Uterus (tissue), 4 donors: ENCODE results near the gene CEP112. TPM values are rescaled to one million over a fixed set of nuclear protein-coding genes. Genes with fewer than 3 reads are reported as not detected.

Experiments used
- DNase-seq, 2 donors: peaks; one replicate each; pipeline ENCODE4 v3.0.0-alpha.2; 2019 to 2020
- H3K27ac ChIP-seq, 2 donors: fragments of 200-600 bp; sonication (generic); 1 replicate in 1 of 2; 2 replicates in 1 of 2; pipeline ENCODE4 v1.5.1; 2016 to 2018
- H3K27me3 ChIP-seq, 2 donors: fragments of 200-600 bp; sonication (generic); one replicate each; pipeline ENCODE4 v1.5.1; 2018 to 2019; ENCODE audit warnings: control low read depth in 1 of 2
- H3K36me3 ChIP-seq, 2 donors: fragments of 200-600 bp; sonication (generic); one replicate each; pipeline ENCODE4 v1.5.1; 2019; ENCODE audit warnings: control low read depth in 1 of 2
- H3K4me1 ChIP-seq, 2 donors: fragments of 200-600 bp; sonication (generic); one replicate each; pipeline ENCODE4 v1.5.1; 2018 to 2019; ENCODE audit warnings: control low read depth in 1 of 2
- H3K4me3 ChIP-seq, 2 donors: fragments of 200-600 bp; sonication (generic); 1 replicate in 1 of 2; 2 replicates in 1 of 2; pipeline ENCODE4 v1.5.1; 2018 to 2019; ENCODE audit warnings: mild to moderate bottlenecking in 1 of 2
- H3K9me3 ChIP-seq, 2 donors: fragments of 200-600 bp; sonication (generic); one replicate each; pipeline ENCODE4 v1.5.1; 2019; ENCODE audit warnings: control low read depth in 1 of 2
- CTCF ChIP-seq, 4 experiments: fragments of 200-600 bp in 2 of 4; fragments of 450-650 bp in 2 of 4; sonication (generic) in 2 of 4; IDR thresholded peaks; one replicate each; pipeline ENCODE4 v1.5.1; 2016 to 2019; ENCODE audit warnings: antibody characterized with exemption in 4 of 4, mild to moderate bottlenecking in 2 of 4, moderate library complexity in 1 of 4
- POLR2A ChIP-seq, 2 donors: fragments of 450-650 bp; IDR thresholded peaks; one replicate each; pipeline ENCODE4 v1.6.1; 2016; ENCODE audit warnings: antibody characterized with exemption in 2 of 2, mild to moderate bottlenecking in 1 of 2, moderate library complexity in 1 of 2
- intact Hi-C: fragments of 100-400 bp; cut with DNase I; formaldehyde crosslinking; loops from one replicate; pipeline ENCODE4 v1.15.1; 2023; ENCODE audit warnings: low total_unique reads
- total RNA-seq, 4 donors: library from RNA; depleted of rRNA in 3 of 4; stranded (reverse); fragments of >200 nt in 3 of 4; gene quantifications; one replicate each; pipeline versions ENCODE4 v1.1.0 to v1.2.4, GENCODE V29; 2014 to 2023
- donor health status: DM: yes; HTN: yes; CAD: no.

Gene CEP112
- total RNA-seq, 4 donors from 2014 or later: 36.6 to 96.5 (median 52.4) TPM

DNA sequence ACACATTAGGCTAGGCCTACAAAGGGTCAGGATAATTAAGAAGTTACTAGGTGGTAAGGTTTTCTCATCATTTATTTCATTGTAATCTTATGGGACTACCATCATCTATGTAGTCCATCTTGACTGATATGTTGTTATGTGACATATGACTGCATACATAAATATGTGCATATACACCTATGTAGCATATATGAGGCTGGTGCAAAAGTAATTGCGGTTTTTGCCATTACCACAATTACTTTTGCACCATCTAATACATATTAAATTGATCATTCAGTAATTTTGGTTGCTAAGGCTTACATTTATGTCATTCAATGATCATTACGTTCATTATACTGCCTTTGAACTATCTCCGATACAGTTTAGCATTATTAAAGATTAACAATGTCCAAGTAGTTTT is 462.7 kb downstream of the CEP112 start:
- H3K27me3 ChIP-seq: no peaks in the 10 kb centered on the region
- no peak for DNase-seq
- intact Hi-C loops: no loop called here
- TF ChIP-seq CTCF (IDR thresholded peaks at IDR 0.05): no peak
- no peak overlapping the region for H3K27ac ChIP-seq
- H3K9me3 ChIP-seq: peaks cover 0 to 4% of the 10 kb centered on the region in 2 donors
- H3K4me3 ChIP-seq: no peak overlapping the region
- H3K36me3 ChIP-seq: no peaks in the 10 kb centered on the region
- H3K4me1 ChIP-seq: peaks cover 0 to 4% of the 10 kb centered on the region in 2 donors

DNA sequence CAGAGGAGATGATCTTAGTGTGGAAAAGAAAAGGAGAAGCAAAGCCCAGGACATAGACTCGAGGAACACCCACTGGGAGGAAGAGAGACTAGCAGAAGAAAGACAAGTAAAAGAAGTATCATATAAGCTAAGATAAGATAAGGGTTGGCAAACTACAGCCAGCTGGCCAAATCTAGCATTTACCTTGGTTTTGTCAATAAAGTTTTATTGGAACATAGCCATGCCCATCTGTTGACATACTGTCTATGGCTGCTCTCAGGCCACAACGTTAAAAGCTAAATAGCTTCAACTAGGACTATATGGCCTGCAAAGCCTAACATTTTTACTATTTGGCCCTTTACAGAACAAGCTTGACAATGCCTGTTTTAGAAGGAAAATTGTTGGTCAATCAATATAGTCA is 464.1 kb downstream of the CEP112 start:
- no peak for DNase-seq

DNA sequence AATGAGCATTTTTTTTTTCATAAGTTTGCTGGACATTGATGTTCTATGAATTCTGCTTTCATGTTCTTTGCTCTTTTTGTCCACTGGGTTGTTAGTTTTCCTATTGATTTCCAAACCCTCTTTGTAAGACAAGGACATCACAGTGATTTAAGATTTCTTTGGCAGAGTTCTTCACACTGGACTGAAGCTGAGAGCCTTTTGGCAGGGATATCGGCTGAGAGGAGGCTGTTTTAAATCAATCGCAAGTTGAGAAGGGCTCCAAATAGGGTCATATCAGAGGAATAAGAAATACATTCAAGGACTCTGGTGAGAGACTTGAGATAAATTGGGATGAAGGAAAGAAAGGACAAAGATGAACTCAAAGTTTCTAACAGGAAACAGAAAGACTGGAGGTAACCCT is 464.7 kb downstream of the CEP112 start:
- intact Hi-C loops: no loop called here
- Histone ChIP-seq H3K4me3 (no peak overlapping the region), H3K27me3 (no peaks in the 10 kb centered on the region), H3K4me1 (peaks cover 0 to 11% of the 10 kb centered on the region in 2 donors), H3K27ac (peak overlapping the region in 1 of 2 donors; percentile 48), H3K36me3 (no peaks in the 10 kb centered on the region), H3K9me3 (peaks cover 0 to 4% of the 10 kb centered on the region in 2 donors)
- no peak for DNase-seq
- no peak for TF ChIP-seq POLR2A (IDR thresholded peaks at IDR 0.05)
- no peak for TF ChIP-seq CTCF (IDR thresholded peaks at IDR 0.05)

More for the DNA sequence above, 464.1 kb downstream of the CEP112 start:
- H3K9me3 ChIP-seq: peaks cover 0 to 4% of the 10 kb centered on the region in 2 donors
- peak overlapping the region in 1 of 2 donors; percentile 48 for H3K27ac ChIP-seq
- H3K4me1 ChIP-seq: peaks cover 0 to 11% of the 10 kb centered on the region in 2 donors
- no peaks in the 10 kb centered on the region for H3K27me3 ChIP-seq
- TF ChIP-seq CTCF (IDR thresholded peaks at IDR 0.05) (no peak), POLR2A (IDR thresholded peaks at IDR 0.05) (no peak)
- intact Hi-C loops: no loop called here
- H3K4me3 ChIP-seq: no peak overlapping the region
- H3K36me3 ChIP-seq: no peaks in the 10 kb centered on the region

DNA sequence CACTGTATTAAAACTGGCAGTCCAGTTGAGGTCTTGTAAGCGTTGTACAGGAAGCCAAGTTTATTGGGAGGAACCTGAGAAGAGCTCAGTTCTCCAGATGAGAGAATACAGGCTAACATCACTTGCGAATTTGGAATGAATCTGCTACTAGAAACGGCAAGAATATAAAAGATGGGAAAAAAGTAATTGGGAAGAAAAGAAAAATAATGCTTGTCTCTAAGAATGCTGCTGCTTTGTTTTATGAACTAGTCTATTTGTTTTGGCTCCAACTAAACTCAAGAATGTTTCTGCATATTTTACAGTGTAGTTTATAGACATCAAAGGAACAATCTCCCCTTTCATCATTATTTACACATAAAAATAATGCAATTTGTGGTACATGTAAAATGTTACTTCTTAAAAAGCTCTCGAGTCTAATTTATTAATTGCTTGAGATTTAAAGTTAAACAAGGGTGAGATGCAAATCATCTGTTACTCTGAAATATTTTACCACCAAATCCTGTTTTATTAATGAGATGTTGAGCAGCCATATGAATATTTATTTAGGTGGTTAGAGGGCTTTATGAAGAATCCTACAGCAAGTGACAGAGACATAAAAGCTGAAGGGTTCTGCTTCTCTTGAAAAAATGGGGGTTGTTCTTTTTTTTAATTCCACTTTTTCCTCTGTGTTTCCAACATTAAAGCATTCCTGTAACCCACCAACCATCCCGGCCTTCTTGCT is 468.3 kb downstream of the CEP112 start:
- Histone ChIP-seq H3K9me3 (no peaks in the 10 kb centered on the region), H3K27ac (peak overlapping the region; percentile 60 to 74), H3K27me3 (no peaks in the 10 kb centered on the region), H3K36me3 (no peaks in the 10 kb centered on the region), H3K4me3 (no peak overlapping the region), H3K4me1 (peaks cover 0 to 11% of the 10 kb centered on the region in 2 donors)
- intact Hi-C loops: no loop called here
- DNase-seq: no peak
- no peak for TF ChIP-seq CTCF (IDR thresholded peaks at IDR 0.05)
- TF ChIP-seq POLR2A (IDR thresholded peaks at IDR 0.05): no peak

GRCh38 chr17:65718601-65719000 is 473.3 kb downstream of the CEP112 start:
- no peak for DNase-seq
- intact Hi-C loops: no loop called here
- Histone ChIP-seq H3K4me1 (peaks cover 0 to under 1% of the 10 kb centered on the region in 2 donors), H3K4me3 (no peak overlapping the region), H3K27ac (no peak overlapping the region), H3K27me3 (no peaks in the 10 kb centered on the region), H3K36me3 (no peaks in the 10 kb centered on the region), H3K9me3 (no peaks in the 10 kb centered on the region)
- TF ChIP-seq POLR2A (IDR thresholded peaks at IDR 0.05) (no peak), CTCF (IDR thresholded peaks at IDR 0.05) (no peak)
